Measurements from ENCODE around the gene NEO1. TPM values are rescaled to one million over a fixed set of nuclear protein-coding genes. Genes with fewer than 3 reads are reported as not detected.

The NEO1 gene
- total RNA-seq, 1 donor from 2014 or later = 21.8 TPM

DNA sequence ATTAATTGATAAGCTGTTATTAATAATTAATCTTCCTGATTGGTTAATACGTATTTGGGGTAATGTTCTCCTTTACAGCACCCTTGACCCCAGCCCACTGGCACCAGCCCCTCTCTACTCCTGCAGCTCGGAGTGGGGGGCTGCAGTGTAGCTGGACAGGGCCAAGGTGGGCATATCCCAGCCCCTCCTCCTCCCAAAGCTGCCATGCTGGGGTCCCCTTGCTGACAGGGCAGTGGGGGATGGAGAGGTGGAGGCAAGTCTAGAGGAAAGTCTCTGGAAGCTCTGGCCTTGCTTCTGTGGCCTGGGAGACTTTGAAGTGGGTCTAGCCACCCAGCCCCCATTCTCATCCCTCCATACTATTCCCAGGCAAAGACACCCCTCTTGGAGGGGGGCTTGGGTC is 280.7 kb downstream of the NEO1 start:
- no peak for DNase-seq (ENCODE audit: low spot score in 2 of 2)
- no peak overlapping the region for H3K27ac ChIP-seq

GRCh38 chr15:73334086-73334485 is 281.8 kb downstream of the NEO1 start:
- Histone ChIP-seq H3K4me3 (no peak overlapping the region), H3K4me1 (no peaks in the 10 kb centered on the region), H3K9me3 (no peaks in the 10 kb centered on the region), H3K27ac (no peak overlapping the region), H3K27me3 (no peaks in the 10 kb centered on the region), H3K36me3 (no peaks in the 10 kb centered on the region)
- TF ChIP-seq CTCF (IDR thresholded peaks at IDR 0.05) = no peak
- DNase-seq (ENCODE audit: low spot score in 2 of 2) = no peak
- intact Hi-C loops (cut with DNase I) = no loop called here

More for the DNA sequence above, 280.7 kb downstream of the NEO1 start:
- H3K27me3 ChIP-seq = no peaks in the 10 kb centered on the region
- no peaks in the 10 kb centered on the region for H3K9me3 ChIP-seq
- no peaks in the 10 kb centered on the region for H3K4me1 ChIP-seq
- intact Hi-C loops (cut with DNase I) = no loop called here
- no peak overlapping the region for H3K4me3 ChIP-seq
- TF ChIP-seq CTCF (IDR thresholded peaks at IDR 0.05) = no peak
- H3K36me3 ChIP-seq = no peaks in the 10 kb centered on the region

- Histone ChIP-seq H3K4me1 (no peaks in the 10 kb centered on the region), H3K4me3 (no peak overlapping the region), H3K27ac (no peak overlapping the region), H3K36me3 (no peaks in the 10 kb centered on the region), H3K9me3 (no peaks in the 10 kb centered on the region), H3K27me3 (no peaks in the 10 kb centered on the region)
- TF ChIP-seq CTCF (IDR thresholded peaks at IDR 0.05) = no peak
- DNase-seq (ENCODE audit: low spot score in 2 of 2) = no peak
- intact Hi-C loops (cut with DNase I) = no loop called here
These were observed 282.8 kb downstream of the NEO1 start for GRCh38 chr15:73335026-73335425.

GRCh38 chr15:73335471-73335870 is 283.2 kb downstream of the NEO1 start:
- intact Hi-C loops (cut with DNase I) = no loop called here
- DNase-seq (ENCODE audit: low spot score in 2 of 2) = no peak
- Histone ChIP-seq H3K4me1 (no peaks in the 10 kb centered on the region), H3K27ac (no peak overlapping the region), H3K36me3 (no peaks in the 10 kb centered on the region), H3K9me3 (no peaks in the 10 kb centered on the region), H3K4me3 (no peak overlapping the region), H3K27me3 (no peaks in the 10 kb centered on the region)
- no peak for TF ChIP-seq CTCF (IDR thresholded peaks at IDR 0.05)

DNA sequence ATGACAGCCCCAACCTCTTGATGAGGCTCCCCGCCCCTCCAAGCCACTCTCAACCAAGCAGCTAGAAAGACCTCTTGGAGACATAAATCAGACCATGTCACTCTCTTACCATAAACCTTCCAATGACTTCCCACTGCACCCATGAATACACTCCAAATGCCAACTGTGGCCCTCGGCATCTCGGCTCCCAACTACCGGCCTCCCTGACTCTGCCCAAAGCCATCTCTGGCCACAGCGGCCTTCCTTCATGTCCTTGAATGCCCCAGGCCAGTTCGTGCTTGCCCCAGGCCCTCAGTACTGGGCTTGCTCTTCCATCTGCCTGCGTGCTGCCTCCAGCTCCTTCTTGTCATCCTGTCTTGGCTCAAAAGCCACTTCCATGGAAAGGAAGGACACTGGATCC is 284.5 kb downstream of the NEO1 start:
- Histone ChIP-seq H3K4me1 (no peaks in the 10 kb centered on the region), H3K27me3 (no peaks in the 10 kb centered on the region), H3K9me3 (no peaks in the 10 kb centered on the region), H3K36me3 (no peaks in the 10 kb centered on the region), H3K4me3 (no peak overlapping the region), H3K27ac (no peak overlapping the region)
- DNase-seq (ENCODE audit: low spot score in 2 of 2) = no peak
- intact Hi-C loops (cut with DNase I) = no loop called here
- TF ChIP-seq CTCF (IDR thresholded peaks at IDR 0.05) = no peak

- no peak overlapping the region for H3K27ac ChIP-seq
- no peak for TF ChIP-seq CTCF (IDR thresholded peaks at IDR 0.05)
- H3K4me3 ChIP-seq = no peak overlapping the region
- intact Hi-C loops (cut with DNase I) = no loop called here
- H3K4me1 ChIP-seq = no peaks in the 10 kb centered on the region
- H3K36me3 ChIP-seq = no peaks in the 10 kb centered on the region
- H3K9me3 ChIP-seq = no peaks in the 10 kb centered on the region
- H3K27me3 ChIP-seq = no peaks in the 10 kb centered on the region
- DNase-seq (ENCODE audit: low spot score in 2 of 2) = no peak
These were observed 284.9 kb downstream of the NEO1 start for GRCh38 chr15:73337187-73337586.
